22Rv1 (cell line): Measurements from ENCODE around the gene INPP5A.
A peak's percentile ranks its signal among the peaks of the same experiment; 100 is the strongest.

Source experiments
- H3K27ac ChIP-seq: fragments of 450-650 bp; 2 replicates; pipeline ENCODE4 v1.5.1; 2017
- ZFX ChIP-seq: fragments of 450-650 bp; IDR thresholded peaks from 2 replicates; pipeline ENCODE4 v1.6.1; 2017; ENCODE audit warnings: antibody characterized with exemption, borderline replicate concordance
- TF ChIP-seq, protein P1 (sequence below): fragments of 450-650 bp; IDR thresholded peaks from 2 replicates; pipeline ENCODE4 v1.5.1; 2017; ENCODE audit warnings: mild to moderate bottlenecking

The INPP5A gene

DNA sequence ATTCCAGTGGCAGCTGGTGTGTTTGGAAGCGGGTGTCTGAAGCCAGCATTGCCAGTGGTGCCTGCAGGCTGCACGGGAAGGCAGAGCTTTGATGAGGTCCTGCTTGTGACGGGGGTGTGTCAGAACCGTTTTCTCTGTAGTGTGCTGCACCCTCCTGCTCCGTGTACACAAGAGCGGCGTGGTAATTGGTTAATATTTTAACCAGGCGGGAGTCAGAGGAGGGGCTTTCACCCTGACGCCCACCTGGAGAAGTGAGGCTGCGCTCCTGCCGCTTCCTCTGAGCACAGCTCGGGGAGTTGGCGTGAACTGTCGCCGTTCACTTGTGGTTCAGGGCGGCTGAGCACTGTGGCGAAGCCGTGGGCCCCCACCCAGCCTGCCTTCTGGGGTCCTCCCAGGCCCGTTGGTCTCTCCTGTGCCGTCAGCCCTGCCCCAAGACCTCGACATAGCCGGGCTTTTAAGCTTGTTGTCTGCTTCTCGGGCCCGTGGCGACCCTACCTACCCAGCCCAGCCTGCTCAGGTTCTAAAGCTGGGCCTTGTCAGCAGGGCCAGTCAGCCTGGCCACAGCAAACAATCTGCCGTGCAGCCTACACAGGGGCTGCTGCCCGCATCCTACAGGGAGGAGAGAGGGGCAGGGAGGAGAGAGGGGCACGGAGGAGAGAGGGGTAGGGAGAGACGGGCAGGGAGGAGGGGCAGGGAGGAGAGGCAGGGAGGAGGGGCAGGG lies 236.8 kb downstream of the INPP5A start:
- peak overlapping the region; percentile 53 for H3K27ac ChIP-seq
- TF ChIP-seq, protein P1, sequence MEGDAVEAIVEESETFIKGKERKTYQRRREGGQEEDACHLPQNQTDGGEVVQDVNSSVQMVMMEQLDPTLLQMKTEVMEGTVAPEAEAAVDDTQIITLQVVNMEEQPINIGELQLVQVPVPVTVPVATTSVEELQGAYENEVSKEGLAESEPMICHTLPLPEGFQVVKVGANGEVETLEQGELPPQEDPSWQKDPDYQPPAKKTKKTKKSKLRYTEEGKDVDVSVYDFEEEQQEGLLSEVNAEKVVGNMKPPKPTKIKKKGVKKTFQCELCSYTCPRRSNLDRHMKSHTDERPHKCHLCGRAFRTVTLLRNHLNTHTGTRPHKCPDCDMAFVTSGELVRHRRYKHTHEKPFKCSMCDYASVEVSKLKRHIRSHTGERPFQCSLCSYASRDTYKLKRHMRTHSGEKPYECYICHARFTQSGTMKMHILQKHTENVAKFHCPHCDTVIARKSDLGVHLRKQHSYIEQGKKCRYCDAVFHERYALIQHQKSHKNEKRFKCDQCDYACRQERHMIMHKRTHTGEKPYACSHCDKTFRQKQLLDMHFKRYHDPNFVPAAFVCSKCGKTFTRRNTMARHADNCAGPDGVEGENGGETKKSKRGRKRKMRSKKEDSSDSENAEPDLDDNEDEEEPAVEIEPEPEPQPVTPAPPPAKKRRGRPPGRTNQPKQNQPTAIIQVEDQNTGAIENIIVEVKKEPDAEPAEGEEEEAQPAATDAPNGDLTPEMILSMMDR = no peak
- no peak for TF ChIP-seq ZFX

DNA sequence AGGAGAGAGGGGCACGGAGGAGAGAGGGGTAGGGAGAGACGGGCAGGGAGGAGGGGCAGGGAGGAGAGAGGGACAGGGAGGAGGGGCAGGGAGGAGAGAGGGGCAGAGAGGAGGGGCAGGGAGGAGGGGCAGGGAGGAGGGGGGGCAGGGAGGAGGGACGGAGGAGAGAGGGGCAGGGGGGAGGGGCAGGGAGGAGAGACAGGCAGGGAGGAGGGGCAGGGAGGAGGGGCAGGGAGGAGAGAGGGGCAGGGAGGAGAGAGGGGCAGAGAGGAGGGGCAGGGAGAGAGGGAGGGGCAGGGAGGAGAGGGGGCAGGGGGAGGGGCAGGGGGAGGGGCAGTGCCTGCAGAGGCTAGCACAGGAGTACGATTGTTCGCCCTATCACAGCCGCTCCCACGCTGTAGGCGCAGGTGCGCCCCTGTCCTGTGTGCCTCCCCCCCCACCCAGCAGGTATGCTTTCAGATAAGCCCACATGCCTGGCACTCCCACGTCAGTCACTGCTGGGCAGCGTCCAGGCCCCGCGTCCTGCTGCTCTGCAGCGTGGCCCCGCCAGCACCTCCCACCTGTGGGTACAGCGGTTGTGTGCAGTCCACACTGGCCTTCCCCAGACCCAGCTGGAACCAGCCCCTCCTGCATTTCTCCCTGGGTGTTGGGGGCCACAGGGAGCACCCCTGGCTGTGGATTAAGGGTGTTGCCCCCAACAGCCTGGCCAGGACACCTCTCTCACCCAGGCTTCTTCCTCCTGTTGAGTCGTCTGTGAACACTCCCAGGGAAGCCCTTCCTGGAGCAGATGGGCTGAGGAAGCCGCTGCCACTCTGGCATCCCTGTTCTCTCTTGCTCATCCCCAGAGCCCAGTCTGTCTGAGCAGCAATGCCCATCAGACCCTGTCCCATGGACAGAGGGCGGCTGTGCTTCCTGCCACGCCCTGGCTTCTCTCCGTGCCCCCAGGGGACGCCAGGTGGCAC lies 237.6 kb downstream of the INPP5A start:
- TF ChIP-seq, protein P1 = no peak
- TF ChIP-seq ZFX = no peak
- no peak overlapping the region for H3K27ac ChIP-seq

DNA sequence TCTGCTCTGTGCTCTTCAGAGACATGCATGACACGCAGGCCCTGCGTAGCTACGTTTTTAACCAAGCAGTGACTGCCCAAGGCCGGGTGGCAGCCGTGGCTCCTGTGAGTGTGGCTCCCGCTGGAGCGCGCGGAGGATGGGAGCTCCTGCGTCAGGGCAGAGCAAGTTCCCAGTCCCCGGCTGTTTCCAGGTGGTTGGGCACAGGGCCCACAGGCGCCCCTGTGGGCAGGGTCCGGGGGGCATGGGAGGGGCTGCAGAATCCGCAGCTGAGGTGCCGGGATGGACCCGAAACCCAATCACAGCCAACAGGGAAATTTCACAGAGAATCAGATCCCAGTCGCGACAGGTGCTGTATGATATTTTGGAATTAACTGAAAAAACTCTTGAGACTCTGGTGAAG lies 238.6 kb downstream of the INPP5A start:
- TF ChIP-seq, protein P1 = no peak
- TF ChIP-seq ZFX = no peak
- H3K27ac ChIP-seq = no peak overlapping the region

DNA sequence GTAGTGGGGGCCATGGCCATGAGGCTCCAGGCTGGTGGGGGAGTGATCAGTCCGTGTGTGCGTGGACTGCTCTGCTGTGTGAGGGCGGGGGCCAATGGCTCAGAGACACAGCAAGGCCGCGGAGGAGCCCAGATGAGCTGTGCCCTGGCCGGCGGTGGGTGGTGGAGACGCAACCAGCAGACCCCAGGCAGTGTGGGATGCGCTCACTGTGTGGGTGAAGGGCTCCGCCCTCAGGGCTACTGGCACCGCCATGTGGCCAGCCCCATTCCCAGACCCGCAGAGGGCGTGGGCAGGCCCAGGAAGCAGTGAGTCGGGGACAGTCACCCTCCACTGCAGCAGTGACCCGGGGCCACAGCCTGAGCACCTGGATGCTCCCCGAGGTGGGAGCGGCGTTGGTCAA lies 239.2 kb downstream of the INPP5A start:
- no peak overlapping the region for H3K27ac ChIP-seq
- no peak for TF ChIP-seq ZFX
- TF ChIP-seq, protein P1 = no peak

DNA sequence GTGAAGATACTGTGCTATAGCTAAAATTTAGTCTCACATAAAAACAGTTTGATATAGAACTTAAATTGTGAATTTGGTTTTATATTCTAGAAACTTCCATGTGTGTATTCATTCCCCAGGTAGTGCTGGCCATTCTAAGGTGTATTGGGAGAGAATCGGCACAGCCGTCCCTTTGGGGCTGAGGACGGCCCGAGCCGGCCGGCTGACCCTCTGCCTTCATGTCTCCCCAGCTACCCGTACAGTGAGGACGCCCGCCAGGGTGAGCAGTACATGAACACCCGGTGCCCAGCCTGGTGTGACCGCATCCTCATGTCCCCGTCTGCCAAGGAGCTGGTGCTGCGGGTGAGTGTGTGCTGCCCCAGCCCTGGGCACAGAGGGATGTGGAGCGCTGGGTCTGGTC lies 239.9 kb downstream of the INPP5A start:
- no peak overlapping the region for H3K27ac ChIP-seq
- TF ChIP-seq ZFX = no peak
- TF ChIP-seq, protein P1 = no peak

DNA sequence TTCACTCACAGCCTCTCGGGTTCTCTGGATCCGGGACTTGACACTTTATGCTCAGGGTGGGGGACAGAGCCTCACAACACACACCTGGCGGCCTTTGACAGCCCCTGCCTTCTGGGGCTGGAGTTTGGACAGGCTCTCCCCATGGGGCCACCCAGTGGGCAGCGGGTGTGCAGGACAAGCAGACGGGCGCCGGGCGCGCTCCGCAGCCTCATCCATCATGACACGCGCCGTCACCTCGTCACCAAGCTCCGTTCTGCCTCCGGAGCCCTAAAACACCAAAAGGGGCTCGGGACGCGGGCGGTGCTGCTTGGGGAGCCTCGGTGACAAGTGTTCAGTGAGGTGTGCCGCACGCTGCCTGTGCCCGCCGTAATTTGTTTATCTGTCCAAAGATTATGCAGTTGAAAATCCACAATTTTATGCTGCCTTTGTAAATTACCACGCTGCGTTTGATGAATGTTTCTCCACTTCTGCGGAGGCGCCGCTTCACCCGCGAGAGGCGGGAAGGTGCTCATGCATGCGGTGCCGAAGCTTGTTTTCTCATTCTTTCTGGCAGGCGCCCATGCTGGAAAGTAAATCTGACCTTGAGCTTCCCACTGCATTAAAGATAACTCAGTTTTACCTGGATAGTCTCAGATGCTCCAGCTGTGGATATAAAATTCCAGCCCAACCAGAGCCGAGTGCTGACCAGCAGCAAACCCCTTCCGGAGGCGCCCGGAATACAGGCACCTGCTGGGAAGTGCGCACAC lies 242.1 kb downstream of the INPP5A start:
- TF ChIP-seq, protein P1 = no peak
- TF ChIP-seq ZFX = no peak
- H3K27ac ChIP-seq = no peak overlapping the region
